ENCODE measurements around the gene CAMTA1. TPM values are rescaled to one million over a fixed set of nuclear protein-coding genes. Genes with fewer than 3 reads are reported as not detected.

CAMTA1 gene
- total RNA-seq, 1 experiment from 2014 or later, result 50.3 TPM

- Mint-ChIP-seq H3K9me3 (ENCODE audit: low read depth, unreplicated experiment) (no peaks in the 10 kb centered on the region), H3K36me3 (ENCODE audit: insufficient read depth, unreplicated experiment) (no peaks in the 10 kb centered on the region), H3K27ac (ENCODE audit: unreplicated experiment) (no peak overlapping the region), H3K4me3 (ENCODE audit: low read depth, unreplicated experiment) (no peak overlapping the region), H3K4me1 (ENCODE audit: low read depth, unreplicated experiment) (peaks cover 29% of the 10 kb centered on the region), H3K27me3 (ENCODE audit: unreplicated experiment) (peaks cover 55% of the 10 kb centered on the region)
- BruUV-seq (replicated peaks), result no TSS peak
- no peak for DNase-seq
- TF ChIP-seq CTCF (IDR thresholded peaks at IDR 0.05; ENCODE audit: unreplicated experiment), result no peak
- CTCF ChIA-PET, result no interaction called here
- intact Hi-C loops (cut with micrococcal nuclease; ENCODE audit: unreplicated experiment), result no loop called here
Observed at GRCh38 chr1:7490576-7490975, 705.3 kb downstream of the CAMTA1 start.

DNA sequence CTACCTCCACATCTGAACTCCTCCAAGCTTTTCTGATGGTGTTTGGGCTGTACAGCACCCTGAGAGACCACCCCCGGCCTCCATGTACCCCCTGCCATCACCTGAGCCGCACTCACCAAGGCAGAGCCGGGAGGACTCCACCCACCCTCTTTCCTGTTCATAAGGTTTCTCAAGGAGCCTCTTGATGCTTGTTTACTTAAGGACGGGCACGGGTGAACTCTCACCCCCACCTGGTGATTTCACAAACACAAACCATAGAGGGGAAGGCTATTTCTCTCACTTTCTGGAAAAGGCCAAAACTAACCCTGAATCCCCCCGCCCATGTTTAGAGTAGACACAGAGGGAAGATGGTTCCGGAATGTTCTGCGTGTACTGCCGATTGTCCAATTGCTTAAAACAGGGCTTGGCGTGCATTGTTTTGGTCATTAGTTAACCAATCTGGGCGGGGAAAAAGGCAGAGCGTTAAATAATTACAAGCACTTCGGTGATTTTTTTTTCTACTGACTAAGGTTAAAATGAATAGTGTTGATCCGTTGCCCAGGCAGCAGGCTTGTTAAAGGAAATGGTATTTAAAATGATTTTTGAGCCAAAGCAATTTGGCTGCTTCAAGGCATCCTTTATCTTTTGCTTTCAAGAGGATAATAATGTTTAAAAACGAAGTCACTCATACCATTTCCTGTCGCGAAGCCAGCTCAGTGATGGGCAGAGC lies 706.0 kb downstream of the CAMTA1 start:
- Mint-ChIP-seq H3K36me3 (ENCODE audit: insufficient read depth, unreplicated experiment) (no peaks in the 10 kb centered on the region), H3K27ac (ENCODE audit: unreplicated experiment) (no peak overlapping the region), H3K9me3 (ENCODE audit: low read depth, unreplicated experiment) (no peaks in the 10 kb centered on the region), H3K4me3 (ENCODE audit: low read depth, unreplicated experiment) (no peak overlapping the region), H3K27me3 (ENCODE audit: unreplicated experiment) (peaks cover 55% of the 10 kb centered on the region), H3K4me1 (ENCODE audit: low read depth, unreplicated experiment) (peaks cover 29% of the 10 kb centered on the region)
- no peak for TF ChIP-seq CTCF (IDR thresholded peaks at IDR 0.05; ENCODE audit: unreplicated experiment)
- intact Hi-C loops (cut with micrococcal nuclease; ENCODE audit: unreplicated experiment), result no loop called here
- BruUV-seq (replicated peaks), result no TSS peak
- CTCF ChIA-PET, result interaction anchor here (1.2 kb wide), 1 partner anchor 8 kb away, joined by 3 read pairs; no protein-coding TSS in a partner anchor
- DNase-seq, result no peak

- H3K36me3 Mint-ChIP-seq (ENCODE audit: insufficient read depth, unreplicated experiment), result no peaks in the 10 kb centered on the region
- intact Hi-C loops (cut with micrococcal nuclease; ENCODE audit: unreplicated experiment), result no loop called here
- no peak overlapping the region for H3K4me3 Mint-ChIP-seq (ENCODE audit: low read depth, unreplicated experiment)
- no TSS peak for BruUV-seq (replicated peaks)
- H3K27ac Mint-ChIP-seq (ENCODE audit: unreplicated experiment), result no peak overlapping the region
- H3K4me1 Mint-ChIP-seq (ENCODE audit: low read depth, unreplicated experiment), result peaks cover 29% of the 10 kb centered on the region
- H3K9me3 Mint-ChIP-seq (ENCODE audit: low read depth, unreplicated experiment), result no peaks in the 10 kb centered on the region
- H3K27me3 Mint-ChIP-seq (ENCODE audit: unreplicated experiment), result peaks cover 55% of the 10 kb centered on the region
- TF ChIP-seq CTCF (IDR thresholded peaks at IDR 0.05; ENCODE audit: unreplicated experiment), result no peak
- no peak for DNase-seq
- CTCF ChIA-PET, result interaction anchor here (1.2 kb wide), 1 partner anchor 9 kb away, joined by 3 read pairs; no protein-coding TSS in a partner anchor
Observed at GRCh38 chr1:7491818-7492173, 706.5 kb downstream of the CAMTA1 start.

DNA sequence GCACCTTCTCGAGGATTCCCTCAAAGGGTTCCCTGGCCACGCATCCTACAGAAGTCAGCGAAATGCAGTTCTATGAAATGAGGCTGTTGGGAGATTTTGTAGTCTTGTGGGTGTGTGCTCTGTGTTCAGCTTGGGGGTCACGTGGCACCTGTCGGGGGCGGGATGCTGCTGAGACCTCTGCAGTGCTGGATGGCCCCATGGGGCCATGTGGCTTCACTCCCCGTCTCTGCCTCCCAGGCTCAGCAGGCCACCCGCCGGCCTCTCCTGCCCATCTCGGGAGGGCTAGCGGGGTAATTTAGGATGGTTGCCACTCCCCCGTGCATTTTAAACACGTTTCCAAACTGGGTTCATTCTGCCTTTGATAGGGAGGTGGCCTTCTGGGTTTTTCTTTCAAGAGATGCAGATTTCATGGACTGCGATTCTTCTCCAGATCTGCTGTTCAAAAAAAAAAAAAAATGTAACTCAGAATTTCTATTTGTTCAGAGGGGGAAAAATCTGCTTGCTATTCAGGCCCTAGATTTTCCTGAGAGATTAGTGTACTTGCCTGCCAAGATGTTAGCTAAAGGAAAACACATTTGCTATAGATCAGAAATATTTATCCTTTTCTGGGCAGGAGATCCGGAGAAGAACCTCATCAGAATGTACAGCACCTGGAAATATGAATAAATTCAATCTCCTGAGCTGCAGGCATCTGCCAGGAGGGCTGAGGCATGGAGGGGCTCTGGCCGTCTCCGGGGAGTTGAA lies 708.6 kb downstream of the CAMTA1 start:
- H3K27me3 Mint-ChIP-seq (ENCODE audit: unreplicated experiment), result peaks cover 37% of the 10 kb centered on the region
- H3K36me3 Mint-ChIP-seq (ENCODE audit: insufficient read depth, unreplicated experiment), result no peaks in the 10 kb centered on the region
- intact Hi-C loops (cut with micrococcal nuclease; ENCODE audit: unreplicated experiment), result no loop called here
- TF ChIP-seq CTCF (IDR thresholded peaks at IDR 0.05; ENCODE audit: unreplicated experiment), result no peak
- DNase-seq, result no peak
- H3K4me3 Mint-ChIP-seq (ENCODE audit: low read depth, unreplicated experiment), result no peak overlapping the region
- no peaks in the 10 kb centered on the region for H3K9me3 Mint-ChIP-seq (ENCODE audit: low read depth, unreplicated experiment)
- H3K27ac Mint-ChIP-seq (ENCODE audit: unreplicated experiment), result no peak overlapping the region
- peaks cover 29% of the 10 kb centered on the region for H3K4me1 Mint-ChIP-seq (ENCODE audit: low read depth, unreplicated experiment)
- no TSS peak for BruUV-seq (replicated peaks)
- CTCF ChIA-PET, result interaction anchor here (0.6 kb wide), 1 partner anchor 42 kb away, joined by 3 read pairs; no protein-coding TSS in a partner anchor
